Breast epithelium (tissue), 3 donors: Measurements from ENCODE around the gene PTPN11.

ENCODE experiments used
- CTCF ChIP-seq, 3 donors: fragments of 450-650 bp; IDR thresholded peaks; one replicate each; pipeline ENCODE4 v1.5.1; 2016 to 2017; ENCODE audit warnings: antibody characterized with exemption in 3 of 3, mild to moderate bottlenecking in 3 of 3, moderate library complexity in 3 of 3
- POLR2A ChIP-seq: fragments of 450-650 bp; IDR thresholded peaks from one replicate; pipeline ENCODE4 v1.6.1; 2016; ENCODE audit warnings: antibody characterized with exemption, mild to moderate bottlenecking, moderate library complexity

GRCh38 chr12:112456029-112456428 lies 37.3 kb downstream of the PTPN11 start:
- TF ChIP-seq POLR2A = no peak
- TF ChIP-seq CTCF (IDR thresholded peaks at IDR 0.05) = no peak
